Putamen (tissue), 1 donor: ENCODE results near the gene CXCL3.
"Not testable (repeated sequence)": the region's sequence is repeated elsewhere in the genome, so short reads cannot be mapped to it uniquely, and the experiment has no call there.

Experiments
- DNase-seq: peaks from one replicate; pipeline ENCODE4 v3.0.0-alpha.2; 2016; ENCODE audit warnings: low spot score

Gene CXCL3

DNA sequence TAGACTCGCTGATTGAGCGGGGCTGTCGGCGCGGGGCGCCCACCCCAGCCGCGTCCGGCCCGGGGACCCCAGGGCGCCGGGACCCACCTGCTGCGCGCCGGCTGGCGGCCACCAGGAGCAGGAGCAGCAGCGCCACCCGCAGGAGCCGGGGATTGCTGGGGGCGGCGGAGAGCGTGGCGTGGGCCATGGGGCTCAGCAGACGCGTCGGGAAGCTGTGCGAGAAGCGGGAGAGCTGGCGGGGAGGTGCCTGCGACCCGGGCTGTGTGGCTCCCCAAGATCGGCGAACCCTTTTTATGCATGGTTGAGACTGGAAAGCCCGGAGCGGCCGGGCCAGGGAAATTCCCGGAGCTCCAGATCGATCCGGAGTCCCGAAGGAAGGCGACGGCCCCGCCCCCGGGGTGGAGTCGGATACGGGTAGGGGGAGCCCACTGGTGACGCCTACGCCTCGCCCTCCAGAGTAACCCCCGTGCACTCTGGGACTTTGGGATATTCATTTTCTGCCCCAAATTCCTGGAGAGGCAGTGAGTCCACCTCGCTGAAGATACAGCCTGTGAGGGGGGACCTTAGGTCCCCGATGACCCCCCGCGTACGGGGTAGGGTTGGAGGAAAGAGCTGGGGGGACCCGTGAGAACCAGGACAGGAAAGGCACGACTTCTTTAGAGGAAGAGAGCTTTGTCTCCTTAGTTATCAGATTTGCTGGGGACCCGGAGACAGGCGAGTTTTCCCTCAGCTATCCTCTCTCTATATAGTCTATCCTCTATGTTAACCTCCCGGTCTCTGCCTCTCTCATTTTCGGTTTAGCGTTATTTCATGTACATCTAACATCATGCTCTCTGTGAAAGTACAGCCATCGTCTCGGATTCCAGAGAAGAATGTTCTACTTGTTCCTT lies at the start of gene CXCL3:
CXCL3 (minus strand) TSS at position 265 of the 890 bp plus-strand sequence; CDS start at position 187, 78 bp downstream.
- DNase-seq: no peak

DNA sequence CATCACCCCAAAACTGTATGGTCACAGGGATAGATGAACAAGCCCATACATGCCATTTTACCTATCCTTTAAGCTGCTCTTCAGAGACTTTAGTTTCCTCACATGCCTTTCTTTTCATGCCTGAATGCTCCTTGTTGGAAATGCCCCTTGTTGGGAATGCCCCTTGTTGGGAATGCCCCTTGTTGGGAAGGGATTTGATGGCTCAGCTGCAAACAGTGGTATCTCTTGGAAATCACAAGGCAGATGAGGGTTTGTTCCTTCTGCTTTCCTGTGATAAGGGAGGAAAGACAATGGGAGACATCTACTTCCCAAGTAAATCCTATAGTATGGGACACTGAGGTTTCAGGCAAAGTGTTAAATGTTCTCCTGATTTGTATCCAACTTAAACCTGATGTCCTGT lies 49.0 kb upstream of the CXCL3 start:
- DNase-seq: no peak

DNA sequence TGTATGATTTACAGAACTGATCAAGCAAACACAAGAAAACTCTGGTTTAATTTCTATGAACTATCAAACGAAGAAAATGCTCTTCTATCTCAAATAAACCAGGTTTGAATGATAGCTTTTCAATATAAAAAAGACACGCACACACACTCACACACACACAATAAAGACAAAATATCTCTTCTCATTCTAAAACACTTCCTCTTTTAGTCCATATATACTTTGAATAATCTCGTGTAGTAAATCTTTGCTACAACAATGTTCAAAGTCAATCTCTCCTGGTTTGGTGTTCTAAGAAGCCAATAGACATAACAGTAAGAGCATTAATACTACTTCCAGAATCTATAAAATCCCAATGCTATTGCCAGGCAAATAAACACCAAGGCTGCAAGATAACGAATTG lies 47.2 kb upstream of the CXCL3 start:
- no peak for DNase-seq

DNA sequence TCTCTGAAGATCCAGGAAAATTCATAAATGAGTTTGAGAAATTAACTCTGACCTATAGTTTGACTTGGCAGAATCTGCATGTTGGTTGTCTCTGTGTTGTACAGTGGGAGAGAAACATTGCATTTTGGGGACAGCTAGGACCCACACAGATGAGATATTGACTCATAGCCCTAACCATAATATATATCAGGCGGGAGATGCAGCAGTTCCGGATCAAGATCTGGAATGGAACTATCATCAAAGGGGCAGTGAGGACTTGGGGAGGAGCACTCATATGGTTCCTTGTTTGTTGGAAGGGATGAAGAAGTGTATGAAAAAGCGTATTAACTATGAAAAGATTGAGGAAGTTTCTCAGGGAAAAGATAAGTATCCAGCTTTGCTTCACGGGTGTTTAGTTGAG lies 46.5 kb upstream of the CXCL3 start:
- DNase-seq: no peak

DNA sequence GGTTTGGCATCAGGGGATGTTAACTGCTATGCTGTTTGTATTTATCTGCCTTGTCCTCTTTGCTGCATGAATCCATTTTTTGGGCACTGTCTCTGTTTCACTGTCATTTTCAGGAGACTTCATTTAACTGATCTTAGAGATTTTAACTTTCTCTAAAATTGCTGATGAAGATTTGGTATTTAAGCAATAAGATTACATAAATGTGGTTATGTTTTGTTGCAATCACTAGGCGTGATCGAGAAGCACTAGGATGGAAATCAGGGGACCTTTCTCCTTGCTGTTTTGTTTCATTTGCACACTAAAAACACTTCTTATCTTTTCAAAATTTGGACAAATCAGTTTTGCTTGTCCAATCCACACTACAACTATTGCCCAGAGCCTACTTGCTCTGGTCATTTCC lies 45.1 kb upstream of the CXCL3 start:
- no peak for DNase-seq

DNA sequence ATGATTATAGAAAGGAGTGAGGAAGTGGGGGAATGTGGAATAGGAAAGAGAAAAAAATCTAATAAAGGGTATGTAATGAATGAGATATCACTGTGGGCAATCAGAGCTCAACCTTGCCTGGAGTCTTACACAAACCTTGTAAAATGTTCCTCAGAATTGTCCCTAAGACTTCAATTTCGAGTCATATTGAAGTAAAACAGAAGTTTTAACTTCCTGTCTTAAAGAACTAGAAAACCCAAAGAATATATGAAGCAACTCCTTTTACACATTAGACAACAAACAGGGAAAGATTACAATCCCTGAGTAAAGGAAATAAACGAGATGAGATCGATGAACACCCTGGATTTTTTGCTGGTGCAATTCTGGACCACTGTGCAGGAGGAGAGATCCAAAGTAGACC lies 42.5 kb upstream of the CXCL3 start:
- DNase-seq: no peak

DNA sequence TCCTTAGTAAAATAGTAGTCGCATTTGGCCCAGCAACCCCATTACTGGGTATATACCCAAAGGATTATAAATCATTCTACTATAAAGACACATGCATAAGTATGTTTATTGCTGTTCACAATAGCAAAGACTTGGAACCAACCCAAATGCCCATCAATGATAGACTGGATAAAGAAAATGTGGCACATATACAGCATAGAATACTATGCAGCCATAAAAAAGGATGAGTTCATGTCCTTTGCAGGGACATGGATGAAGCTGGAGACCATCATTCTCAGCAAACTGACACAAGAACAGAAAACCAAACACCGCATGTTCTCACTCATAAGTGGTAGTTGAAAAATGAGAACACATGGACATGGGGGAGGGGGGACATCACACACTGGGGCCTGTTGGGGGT lies 41.9 kb upstream of the CXCL3 start:
- DNase-seq: not testable (repeated sequence)

DNA sequence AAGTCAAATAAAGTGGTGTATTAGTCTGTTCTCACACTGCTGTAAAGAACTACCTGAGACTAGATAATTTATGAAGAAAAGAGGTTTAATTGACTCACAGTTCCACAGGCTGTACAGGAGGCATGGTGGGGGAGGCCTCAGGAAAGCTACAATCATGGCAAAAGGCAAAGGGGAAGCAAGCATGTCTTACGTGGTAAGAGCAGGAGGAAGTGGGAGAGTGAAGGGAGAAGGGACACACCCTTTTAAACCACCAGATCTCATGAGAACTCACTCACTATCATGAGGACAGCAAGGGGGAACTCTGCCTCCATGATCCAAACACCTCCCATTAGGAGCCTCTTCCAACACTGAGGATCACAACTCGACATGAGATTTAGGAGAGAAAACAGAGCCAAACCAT lies 40.5 kb upstream of the CXCL3 start:
- not testable (repeated sequence) for DNase-seq

DNA sequence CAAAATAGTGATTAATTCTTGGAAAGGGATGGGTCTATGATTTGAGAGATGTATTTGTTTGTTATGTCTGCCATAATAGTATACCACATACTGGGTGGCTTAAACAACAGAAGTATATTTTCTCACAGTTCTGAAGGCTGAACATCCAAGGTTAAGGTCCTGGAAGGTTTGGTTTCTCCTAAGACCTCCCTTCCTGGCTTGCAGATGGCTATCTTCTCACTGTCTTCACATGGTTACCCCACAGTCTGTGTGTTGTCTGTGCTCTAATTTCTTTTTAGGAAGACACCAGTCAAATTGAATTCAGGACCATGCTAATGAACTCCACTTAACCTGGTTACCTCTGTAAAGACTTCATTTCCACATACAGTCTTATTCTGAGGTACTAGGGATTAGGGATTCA lies 34.9 kb upstream of the CXCL3 start:
- no peak for DNase-seq

DNA sequence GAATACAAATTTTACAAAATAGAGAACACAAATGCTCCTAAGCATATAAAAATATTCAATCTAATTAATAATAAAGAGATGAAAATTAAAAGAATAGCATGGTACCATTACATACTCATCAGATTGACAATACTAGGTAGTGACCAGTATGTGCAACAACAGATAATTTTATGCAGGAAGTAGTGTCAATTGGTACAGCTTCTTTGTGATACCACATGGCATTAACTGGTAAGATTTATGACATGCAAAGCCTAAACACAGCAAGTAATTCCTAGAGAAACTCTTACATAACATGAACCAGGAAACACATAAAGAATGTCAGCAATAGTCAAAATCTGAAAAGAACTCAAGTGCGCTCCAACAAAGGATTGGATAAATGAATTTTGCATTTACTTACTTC lies 34.2 kb upstream of the CXCL3 start:
- DNase-seq: no peak

DNA sequence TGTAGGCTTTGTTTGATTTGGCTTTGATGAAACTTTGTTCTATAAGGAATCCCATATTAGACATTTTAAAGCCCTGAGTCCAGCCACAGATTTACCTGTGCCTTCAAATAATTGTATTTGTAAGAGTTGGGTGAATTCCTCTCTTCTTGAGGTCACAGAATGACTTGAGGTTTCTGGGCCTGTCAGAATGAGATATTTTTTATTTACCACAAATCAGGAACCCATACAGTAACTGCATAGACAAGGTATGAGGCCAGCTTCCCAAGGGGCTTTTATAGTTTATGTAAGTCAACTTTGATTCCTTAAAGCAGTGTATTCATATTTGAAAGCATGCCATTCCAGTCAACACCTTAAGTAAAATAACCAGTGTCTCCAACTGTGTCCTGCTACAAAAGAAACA lies 29.1 kb upstream of the CXCL3 start:
- no peak for DNase-seq

DNA sequence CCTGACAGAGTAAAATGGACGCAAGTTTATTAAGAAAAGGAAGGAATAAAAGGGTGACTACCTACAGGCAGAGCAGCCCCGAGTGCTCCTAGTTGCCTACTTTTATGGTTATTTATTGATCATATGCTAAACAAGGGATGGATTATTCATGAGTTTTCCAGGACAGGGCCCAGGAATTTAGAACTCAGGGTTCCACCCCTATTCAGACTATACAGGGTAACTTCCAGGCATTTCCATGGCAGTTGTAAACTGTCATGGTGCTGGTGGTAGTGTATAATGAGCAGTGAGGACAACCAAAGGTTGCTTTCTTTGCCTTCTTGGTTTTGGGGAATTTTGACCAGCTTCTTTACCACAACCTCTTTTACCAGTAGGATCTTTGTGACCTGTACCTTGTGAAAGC lies 27.7 kb upstream of the CXCL3 start:
- DNase-seq: no peak

DNA sequence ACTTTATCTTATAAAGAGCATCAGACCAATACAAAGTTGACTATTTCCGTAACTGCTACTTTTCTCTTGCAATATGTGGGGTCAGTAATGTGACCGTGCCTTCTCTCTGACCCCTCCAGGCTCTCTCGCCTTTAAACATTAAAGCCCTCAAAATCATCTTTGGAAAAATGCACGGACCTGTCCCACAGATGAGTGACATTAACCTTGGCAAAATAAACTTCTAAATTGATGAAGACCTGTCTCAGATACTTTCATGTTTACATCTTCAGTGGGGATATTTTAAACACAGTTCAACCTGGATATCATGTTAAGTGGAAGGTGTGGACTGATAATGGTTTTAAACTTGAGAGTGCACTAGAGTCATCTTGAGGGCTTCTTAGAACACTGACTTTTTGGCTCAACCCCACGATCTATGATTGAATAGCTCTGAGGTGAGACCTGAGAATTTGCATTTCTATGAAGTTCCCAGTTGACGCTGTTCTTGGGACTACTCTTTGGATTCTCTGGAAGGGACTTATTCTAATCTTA lies 26.7 kb upstream of the CXCL3 start:
- no peak for DNase-seq

DNA sequence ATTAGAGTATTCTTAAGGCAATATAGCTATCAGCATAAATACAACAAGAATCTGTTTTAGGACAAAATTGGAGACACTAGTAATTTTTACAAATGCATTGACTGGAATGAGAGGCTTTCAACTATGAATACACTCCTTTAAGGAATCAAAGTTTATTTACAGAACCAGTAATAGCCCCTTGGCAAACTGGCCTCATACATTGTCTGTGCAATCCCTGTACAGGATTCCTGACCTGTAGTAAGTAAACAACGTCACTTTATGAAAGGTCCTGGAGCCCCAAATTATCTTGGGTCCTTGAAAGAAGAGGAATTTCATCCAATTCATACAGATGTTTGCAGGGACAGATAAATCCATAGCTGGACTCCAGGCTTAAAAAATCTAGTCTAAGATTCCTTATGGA lies 25.4 kb upstream of the CXCL3 start:
- no peak for DNase-seq

DNA sequence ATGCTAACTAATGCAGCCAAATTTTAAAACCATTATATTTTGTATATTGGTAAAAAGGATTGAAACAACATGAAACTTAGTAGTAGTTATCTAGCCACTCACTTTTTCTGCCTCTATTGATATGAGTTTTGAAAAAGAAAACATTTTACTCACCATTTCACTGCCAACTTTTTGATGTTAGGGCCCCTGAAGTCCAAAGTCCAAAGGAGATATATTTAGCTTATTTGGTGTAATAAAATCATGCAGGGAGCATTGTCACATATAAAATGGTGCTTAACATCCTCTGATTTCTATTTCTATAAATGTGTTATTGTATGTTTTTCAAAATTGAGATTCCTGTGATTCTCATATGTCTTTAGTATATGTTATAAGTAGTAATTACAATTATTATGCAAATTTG lies 24.5 kb upstream of the CXCL3 start:
- no peak for DNase-seq

DNA sequence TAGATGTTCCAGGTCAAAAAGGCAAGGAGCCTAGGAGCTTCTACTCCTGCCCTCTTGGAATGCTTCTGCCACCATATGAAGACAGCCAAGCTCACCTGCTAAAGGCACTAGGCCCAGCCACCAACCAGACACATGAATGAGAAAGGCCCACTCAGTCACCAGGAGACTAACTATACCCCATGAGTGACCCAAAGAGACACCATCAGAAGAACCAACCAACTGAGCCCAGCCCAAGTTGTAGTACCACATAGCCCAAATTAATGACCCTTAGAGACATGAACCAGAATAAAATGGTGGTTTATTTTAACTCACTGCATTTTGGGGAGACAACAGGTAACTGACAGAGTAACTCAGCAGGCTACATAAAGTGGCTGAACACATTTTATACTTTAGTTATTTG lies 22.9 kb upstream of the CXCL3 start:
- DNase-seq: no peak

DNA sequence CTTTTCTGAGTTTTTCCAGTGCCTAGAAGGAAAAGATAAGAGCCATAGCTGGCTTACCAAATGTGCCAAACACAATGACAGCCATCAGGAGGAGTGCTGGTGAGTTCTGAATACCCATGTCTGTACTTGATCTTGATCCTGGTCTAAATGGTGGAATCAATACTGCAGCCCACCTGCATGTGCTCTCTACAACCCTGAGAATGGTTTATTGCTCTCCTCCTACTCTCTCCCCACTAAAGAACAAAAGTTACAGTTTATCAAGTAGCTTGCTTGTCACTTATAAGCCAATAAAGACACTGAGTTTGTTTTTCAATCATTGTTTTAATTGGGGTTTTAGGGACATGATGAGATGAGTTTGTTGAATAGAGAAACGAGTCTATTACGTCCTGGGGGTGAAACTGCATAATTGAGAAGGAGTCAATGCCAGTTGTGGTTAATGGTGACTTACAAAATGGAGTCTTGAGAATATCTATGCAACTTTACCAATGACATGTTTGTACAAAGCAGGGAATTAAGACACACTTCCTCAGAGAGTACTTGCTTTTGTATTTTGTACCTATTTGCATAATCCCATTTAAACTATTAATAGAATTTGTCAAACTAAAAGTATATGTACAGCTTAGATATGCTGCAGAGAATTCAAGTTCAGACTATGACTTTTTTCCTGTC lies 20.8 kb upstream of the CXCL3 start:
- DNase-seq: no peak

DNA sequence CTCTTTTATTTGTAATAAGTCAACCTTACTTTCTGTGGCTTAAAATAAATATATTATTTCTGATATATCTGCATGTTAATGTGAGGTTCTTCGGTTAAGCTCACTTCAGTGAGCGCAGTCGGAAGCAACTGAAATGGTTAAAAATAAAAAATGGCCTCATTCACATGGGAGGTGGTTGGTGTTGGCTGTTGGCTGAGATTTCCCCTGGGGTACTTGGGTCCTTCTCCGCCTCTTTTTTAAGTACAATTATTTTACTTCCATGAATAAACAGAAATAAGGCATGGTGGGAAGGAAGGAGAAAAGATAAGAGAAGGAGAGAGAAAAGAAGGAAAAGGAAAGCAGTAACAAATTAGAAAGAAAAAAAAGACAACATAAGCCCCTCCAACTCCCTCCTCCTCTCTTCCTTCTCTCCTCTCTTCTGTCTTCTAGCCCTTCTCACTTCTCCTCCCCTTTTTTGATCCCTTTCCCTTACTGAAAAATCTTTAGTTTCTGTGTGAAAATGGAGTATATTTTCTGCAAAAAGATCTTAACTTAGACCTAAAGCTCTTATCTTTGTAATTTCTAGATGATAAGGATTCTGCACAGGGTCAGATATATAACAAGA lies 19.7 kb upstream of the CXCL3 start:
- no peak for DNase-seq

DNA sequence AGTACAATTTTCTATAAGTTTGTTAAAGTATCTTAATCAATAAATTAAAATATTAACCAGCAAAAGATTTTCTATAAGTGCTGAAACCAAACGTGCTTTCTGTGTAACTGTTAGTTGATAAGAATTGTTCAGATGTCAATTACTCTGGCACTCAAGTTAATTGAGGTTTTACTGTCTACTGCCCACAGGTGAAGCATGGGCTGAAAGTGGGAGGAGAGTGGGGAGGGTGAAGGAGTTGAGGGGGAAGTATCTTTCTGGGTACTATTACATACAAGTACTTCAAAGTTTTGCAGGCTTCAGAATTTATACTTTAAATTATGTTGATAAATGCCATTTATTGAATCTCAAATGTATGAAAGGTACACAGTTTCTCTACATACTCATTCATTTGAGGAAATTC lies 19.1 kb upstream of the CXCL3 start:
- no peak for DNase-seq

DNA sequence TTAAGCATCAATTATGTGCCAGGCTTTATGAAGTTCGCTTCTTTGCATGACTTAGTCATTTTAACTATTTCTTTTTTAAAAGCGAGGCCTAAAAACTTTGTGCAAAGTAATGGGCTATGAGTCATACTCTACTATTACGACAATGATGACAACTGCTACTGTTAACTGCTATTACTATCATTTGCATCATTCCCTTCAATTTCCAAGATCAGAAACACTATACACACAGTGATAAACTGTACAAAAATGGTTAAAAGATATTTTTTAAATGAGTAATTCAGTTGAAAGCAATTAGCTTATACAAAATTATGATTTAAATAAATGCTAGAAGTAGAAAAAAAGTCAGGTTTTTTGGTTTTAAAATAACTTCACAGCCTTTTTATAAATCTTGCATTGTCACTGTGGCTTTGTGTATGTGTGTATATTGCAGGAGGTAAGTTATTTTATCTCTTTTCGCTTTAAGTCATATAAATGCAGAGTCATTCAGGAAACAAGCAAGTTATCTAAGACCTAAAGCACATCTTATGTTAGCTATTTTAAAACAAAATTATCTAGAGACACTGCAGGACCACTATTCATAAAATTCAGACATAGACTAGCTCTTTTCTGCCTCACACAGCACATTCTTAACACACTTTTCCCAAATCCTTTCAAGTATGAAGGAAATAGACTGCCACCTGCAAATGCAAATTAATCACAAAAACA lies 18.5 kb upstream of the CXCL3 start:
- no peak for DNase-seq

DNA sequence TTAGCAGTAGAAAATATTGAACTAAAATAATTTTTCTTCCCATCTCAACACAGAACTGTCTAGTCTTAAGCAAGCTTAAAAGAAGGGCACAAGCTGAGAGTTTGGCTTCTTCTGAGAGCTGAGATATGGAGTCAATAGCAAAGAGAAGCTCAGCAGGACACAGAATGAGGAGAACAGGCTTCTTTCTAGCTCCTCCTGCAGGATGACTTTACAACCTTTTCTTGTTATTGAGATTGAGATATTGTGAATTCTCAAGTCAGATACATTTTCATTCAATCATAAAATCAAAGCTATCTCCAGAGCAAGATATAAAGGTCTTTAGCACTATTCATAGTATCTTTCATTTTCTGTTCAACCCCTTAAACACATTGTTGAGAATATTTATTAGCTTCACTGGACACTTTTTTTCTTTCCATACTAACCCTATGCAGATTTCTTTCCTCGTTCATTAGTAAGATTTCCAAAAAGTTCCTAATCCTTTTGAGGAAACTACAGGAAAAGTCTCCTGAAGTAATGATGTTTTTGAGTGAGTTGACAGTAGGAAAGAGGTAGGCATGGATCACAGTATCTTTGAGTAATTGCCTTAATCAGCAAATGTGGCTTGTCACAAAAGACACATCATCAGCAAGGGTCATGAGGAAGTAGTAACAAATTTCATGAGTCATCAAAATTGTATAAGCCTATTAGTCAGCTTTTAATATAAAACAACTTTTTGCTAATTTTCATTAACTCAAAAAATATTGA lies 17.8 kb upstream of the CXCL3 start:
- no peak for DNase-seq

DNA sequence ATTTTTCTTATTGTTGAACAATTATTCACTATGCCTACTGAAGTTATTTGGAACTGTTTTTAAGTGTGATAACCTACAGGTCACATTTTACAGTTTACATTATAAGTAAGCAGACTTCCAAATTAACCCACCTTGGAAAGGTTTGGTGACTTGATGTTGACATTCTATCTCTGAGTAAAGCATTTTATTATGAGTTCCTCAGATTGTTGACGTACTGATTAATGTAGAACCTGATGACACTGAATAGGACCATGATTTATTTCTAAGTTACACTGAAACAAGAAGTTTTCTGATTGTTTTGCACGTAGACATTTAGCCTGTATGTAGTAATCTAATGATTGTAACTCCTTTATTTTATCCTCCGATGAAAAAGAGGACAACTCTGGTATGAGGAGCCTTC lies 17.0 kb upstream of the CXCL3 start:
- DNase-seq: no peak
